Astrocyte (in vitro differentiated cells and primary cell): ENCODE measurements around the gene ATP8B4.

Experiments
- CTCF ChIP-seq: IDR thresholded peaks from 2 replicates; pipeline ENCODE4 v1.5.1; 2011; ENCODE audit warnings: low read depth, mild to moderate bottlenecking, inconsistent platforms, low read length, moderate library complexity; ENCODE audit not compliant: insufficient read depth
- EZH2 ChIP-seq: IDR thresholded peaks from 2 replicates; pipeline ENCODE4 v1.6.1; 2012; ENCODE audit warnings: mild to moderate bottlenecking, low read length, inconsistent platforms; ENCODE audit not compliant: insufficient read depth

GRCh38 chr15:50050986-50051743, 67.9 kb downstream of the ATP8B4 start:
- TF ChIP-seq CTCF = no peak
- no peak for TF ChIP-seq EZH2
